ENCODE results near the gene DISC1.
A peak's percentile ranks its signal among the peaks of the same experiment; 100 is the strongest.

Gene DISC1

GRCh38 chr1:231867607-231868006, 241.0 kb downstream of the DISC1 start:
- no peaks in the 10 kb centered on the region for H3K27me3 ChIP-seq (ENCODE audit: insufficient read depth, poor library complexity, severe bottlenecking)
- no peak overlapping the region for H3K27ac ChIP-seq (replicated peaks)
- no peak overlapping the region for H3K4me3 ChIP-seq (replicated peaks; ENCODE audit: insufficient read depth, low read length)
- TF ChIP-seq POLR2AphosphoS5 (IDR thresholded peaks at IDR 0.05; ENCODE audit: low read depth) (no peak), GABPA (IDR thresholded peaks at IDR 0.05; ENCODE audit: low read depth) (no peak), SPI1 (IDR thresholded peaks at IDR 0.05; ENCODE audit: borderline replicate concordance, low read depth) (no peak)
- DNase-seq (ENCODE audit: low read depth in 1 of 2, low spot score in 1 of 2): no peak

- peak; percentile 50 to 80 for DNase-seq (ENCODE audit: low read depth in 1 of 2, low spot score in 1 of 2)
- Histone ChIP-seq H3K4me3 (replicated peaks; ENCODE audit: insufficient read depth, low read length) (no peak overlapping the region), H3K27me3 (ENCODE audit: insufficient read depth, poor library complexity, severe bottlenecking) (no peaks in the 10 kb centered on the region), H3K27ac (replicated peaks) (peak overlapping the region; percentile 31)
- TF ChIP-seq POLR2AphosphoS5 (IDR thresholded peaks at IDR 0.05; ENCODE audit: low read depth): no peak
- no peak for TF ChIP-seq GABPA (IDR thresholded peaks at IDR 0.05; ENCODE audit: low read depth)
- TF ChIP-seq SPI1 (IDR thresholded peaks at IDR 0.05; ENCODE audit: borderline replicate concordance, low read depth): peak; percentile 78
- TF ChIP-seq, protein P1, sequence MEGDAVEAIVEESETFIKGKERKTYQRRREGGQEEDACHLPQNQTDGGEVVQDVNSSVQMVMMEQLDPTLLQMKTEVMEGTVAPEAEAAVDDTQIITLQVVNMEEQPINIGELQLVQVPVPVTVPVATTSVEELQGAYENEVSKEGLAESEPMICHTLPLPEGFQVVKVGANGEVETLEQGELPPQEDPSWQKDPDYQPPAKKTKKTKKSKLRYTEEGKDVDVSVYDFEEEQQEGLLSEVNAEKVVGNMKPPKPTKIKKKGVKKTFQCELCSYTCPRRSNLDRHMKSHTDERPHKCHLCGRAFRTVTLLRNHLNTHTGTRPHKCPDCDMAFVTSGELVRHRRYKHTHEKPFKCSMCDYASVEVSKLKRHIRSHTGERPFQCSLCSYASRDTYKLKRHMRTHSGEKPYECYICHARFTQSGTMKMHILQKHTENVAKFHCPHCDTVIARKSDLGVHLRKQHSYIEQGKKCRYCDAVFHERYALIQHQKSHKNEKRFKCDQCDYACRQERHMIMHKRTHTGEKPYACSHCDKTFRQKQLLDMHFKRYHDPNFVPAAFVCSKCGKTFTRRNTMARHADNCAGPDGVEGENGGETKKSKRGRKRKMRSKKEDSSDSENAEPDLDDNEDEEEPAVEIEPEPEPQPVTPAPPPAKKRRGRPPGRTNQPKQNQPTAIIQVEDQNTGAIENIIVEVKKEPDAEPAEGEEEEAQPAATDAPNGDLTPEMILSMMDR (IDR thresholded peaks at IDR 0.05; ENCODE audit: insufficient read depth, low read length): no peak
Measured at GRCh38 chr1:231869364-231869763, 242.8 kb downstream of the DISC1 start.

GRCh38 chr1:231871471-231871870, 244.9 kb downstream of the DISC1 start:
- H3K27ac ChIP-seq (replicated peaks): no peak overlapping the region
- TF ChIP-seq GABPA (IDR thresholded peaks at IDR 0.05; ENCODE audit: low read depth) (no peak), POLR2AphosphoS5 (IDR thresholded peaks at IDR 0.05; ENCODE audit: low read depth) (no peak), SPI1 (IDR thresholded peaks at IDR 0.05; ENCODE audit: borderline replicate concordance, low read depth) (no peak)
- TF ChIP-seq, protein P2, sequence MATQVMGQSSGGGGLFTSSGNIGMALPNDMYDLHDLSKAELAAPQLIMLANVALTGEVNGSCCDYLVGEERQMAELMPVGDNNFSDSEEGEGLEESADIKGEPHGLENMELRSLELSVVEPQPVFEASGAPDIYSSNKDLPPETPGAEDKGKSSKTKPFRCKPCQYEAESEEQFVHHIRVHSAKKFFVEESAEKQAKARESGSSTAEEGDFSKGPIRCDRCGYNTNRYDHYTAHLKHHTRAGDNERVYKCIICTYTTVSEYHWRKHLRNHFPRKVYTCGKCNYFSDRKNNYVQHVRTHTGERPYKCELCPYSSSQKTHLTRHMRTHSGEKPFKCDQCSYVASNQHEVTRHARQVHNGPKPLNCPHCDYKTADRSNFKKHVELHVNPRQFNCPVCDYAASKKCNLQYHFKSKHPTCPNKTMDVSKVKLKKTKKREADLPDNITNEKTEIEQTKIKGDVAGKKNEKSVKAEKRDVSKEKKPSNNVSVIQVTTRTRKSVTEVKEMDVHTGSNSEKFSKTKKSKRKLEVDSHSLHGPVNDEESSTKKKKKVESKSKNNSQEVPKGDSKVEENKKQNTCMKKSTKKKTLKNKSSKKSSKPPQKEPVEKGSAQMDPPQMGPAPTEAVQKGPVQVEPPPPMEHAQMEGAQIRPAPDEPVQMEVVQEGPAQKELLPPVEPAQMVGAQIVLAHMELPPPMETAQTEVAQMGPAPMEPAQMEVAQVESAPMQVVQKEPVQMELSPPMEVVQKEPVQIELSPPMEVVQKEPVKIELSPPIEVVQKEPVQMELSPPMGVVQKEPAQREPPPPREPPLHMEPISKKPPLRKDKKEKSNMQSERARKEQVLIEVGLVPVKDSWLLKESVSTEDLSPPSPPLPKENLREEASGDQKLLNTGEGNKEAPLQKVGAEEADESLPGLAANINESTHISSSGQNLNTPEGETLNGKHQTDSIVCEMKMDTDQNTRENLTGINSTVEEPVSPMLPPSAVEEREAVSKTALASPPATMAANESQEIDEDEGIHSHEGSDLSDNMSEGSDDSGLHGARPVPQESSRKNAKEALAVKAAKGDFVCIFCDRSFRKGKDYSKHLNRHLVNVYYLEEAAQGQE (IDR thresholded peaks at IDR 0.05; ENCODE audit: insufficient replicate concordance, low read depth): no peak
- TF ChIP-seq, protein P1 (IDR thresholded peaks at IDR 0.05; ENCODE audit: insufficient read depth, low read length): no peak
- no peaks in the 10 kb centered on the region for H3K27me3 ChIP-seq (ENCODE audit: insufficient read depth, poor library complexity, severe bottlenecking)
- H3K4me3 ChIP-seq (replicated peaks; ENCODE audit: insufficient read depth, low read length): no peak overlapping the region
- no peak for DNase-seq (ENCODE audit: low read depth in 1 of 2, low spot score in 1 of 2)

- TF ChIP-seq GABPA (IDR thresholded peaks at IDR 0.05; ENCODE audit: low read depth) (no peak), POLR2AphosphoS5 (IDR thresholded peaks at IDR 0.05; ENCODE audit: low read depth) (no peak), SPI1 (IDR thresholded peaks at IDR 0.05; ENCODE audit: borderline replicate concordance, low read depth) (no peak)
- TF ChIP-seq, protein P1 (IDR thresholded peaks at IDR 0.05; ENCODE audit: insufficient read depth, low read length): no peak
- TF ChIP-seq, protein P2 (IDR thresholded peaks at IDR 0.05; ENCODE audit: insufficient replicate concordance, low read depth): no peak
- no peaks in the 10 kb centered on the region for H3K27me3 ChIP-seq (ENCODE audit: insufficient read depth, poor library complexity, severe bottlenecking)
- no peak overlapping the region for H3K27ac ChIP-seq (replicated peaks)
- DNase-seq (ENCODE audit: low read depth in 1 of 2, low spot score in 1 of 2): no peak
- no peak overlapping the region for H3K4me3 ChIP-seq (replicated peaks; ENCODE audit: insufficient read depth, low read length)
Measured at GRCh38 chr1:231871878-231872277, 245.3 kb downstream of the DISC1 start.

Data from HL-60 (cell line).